Hematopoietic multipotent progenitor cell treated with erythropoietin and hydrocortisone succinate and interleukin-3 and kit ligand, for 4 days (in vitro differentiated cells): ENCODE results near the gene OR5AC2.

ENCODE experiments used
- DNase-seq: peaks from one replicate; pipeline ENCODE4 v3.0.0-alpha.2; 2015

The OR5AC2 gene, protein sequence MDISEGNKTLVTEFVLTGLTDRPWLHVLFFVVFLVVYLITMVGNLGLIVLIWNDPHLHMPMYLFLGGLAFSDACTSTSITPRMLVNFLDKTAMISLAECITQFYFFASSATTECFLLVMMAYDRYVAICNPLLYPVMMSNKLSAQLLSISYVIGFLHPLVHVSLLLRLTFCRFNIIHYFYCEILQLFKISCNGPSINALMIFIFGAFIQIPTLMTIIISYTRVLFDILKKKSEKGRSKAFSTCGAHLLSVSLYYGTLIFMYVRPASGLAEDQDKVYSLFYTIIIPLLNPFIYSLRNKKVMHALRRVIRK

DNA sequence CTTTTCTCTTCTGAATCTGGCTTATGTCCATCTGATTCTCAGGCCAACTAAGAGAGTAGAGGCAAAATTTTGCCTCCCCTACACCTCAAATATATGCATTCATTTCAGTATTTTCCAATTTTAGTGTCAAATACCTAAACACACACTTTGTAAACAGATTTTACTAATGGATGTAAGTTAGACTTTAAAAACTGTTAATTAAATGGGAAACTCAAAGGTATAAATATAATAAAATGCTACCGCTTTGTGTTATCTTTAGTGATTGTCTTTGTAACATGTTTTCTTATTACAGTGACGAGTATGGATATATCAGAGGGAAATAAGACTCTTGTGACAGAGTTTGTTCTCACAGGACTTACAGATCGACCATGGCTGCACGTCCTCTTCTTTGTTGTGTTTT is at the start of gene OR5AC2:
OR5AC2 (plus strand) TSS at position 301 of the 400 bp plus-strand sequence; CDS start at position 301, 0 bp downstream.
- DNase-seq, result no peak

DNA sequence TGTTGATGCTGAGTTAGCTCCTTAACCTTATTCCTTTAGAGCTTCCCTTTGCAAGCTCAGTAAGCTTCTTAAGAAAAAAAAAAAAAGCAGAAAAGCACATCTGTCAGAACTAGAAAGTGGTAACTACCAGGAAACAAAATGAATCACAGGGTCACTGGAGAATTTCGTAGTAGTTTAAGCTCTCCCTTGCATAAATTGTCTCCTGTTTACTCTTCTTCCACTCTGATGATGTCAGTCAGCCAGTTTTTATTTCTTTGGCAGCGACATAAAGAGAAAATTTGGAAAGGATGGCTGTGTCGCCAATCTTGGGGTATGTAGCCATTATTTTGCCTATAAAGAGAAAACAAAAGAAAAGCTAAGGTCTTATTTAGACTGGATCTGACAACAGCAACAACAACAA is 48.7 kb upstream of the OR5AC2 start:
- no peak for DNase-seq

DNA sequence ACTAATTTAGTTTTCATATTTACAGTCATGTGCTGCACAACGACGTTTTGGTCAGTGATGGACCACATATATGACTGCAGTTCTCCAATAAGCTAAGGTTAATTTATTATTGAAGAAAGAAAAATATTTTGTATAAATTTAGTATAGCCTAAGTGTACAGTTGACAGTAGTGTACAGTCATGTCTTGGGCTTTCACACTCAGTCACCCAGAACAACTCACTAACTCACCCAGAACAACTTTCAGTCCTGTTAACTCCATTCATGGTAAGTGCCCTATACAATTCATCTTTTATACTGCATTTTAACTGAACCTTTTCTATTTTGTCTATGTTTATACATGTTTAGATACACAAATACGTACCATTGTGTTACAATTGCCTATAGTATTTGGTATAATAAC is 48.1 kb upstream of the OR5AC2 start:
- DNase-seq, result no peak

DNA sequence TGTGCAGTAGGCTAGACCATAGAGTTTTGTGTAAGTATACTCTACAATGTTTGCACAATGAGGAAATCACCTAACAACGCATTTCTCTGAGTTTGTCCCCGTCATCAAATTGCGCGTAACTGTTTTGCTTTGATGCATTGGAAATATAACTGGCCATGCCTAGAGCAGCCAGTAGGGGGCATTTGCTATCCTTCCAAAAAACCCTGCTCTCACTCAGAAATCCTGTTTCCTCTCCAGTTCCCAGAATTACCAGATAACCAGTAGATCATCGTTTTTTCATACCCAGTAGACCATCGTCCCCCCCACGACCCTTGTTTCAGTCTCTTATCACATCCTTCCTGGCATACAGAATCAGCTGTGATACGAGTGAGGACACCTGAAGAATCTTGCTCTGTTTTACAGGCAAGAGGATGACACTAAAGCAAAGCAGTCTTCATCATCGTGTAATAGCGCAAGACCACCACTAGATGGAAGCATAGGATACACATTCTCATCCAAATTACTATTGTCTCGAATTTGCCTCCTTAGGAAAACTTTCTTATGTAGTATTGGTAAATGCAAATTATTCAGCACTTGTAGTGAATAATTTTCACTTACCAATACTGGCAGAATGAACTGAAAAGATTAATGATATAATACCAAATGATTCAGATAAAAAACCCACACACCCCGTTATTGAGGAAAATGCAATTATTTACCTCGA is 47.5 kb upstream of the OR5AC2 start:
- peak; percentile 89 for DNase-seq

DNA sequence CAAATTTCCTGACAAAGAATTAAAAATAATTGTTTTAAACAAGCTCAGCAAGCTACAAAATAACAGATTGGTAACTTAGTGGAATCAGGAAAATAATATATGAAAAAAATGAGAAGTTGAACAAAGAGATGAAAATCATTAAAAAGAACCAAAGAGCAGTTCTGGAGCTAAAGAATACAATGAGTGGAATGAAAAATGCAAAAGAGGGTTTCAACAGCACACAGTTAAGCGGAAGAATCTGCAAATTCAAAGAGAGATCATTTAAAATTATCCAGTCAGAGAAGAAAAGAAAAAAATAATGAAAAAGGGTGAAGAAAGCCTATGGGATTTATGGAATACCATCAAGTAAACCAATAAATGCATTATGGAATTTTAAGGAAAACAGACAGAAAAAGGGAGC is 45.6 kb upstream of the OR5AC2 start:
- DNase-seq, result no peak

DNA sequence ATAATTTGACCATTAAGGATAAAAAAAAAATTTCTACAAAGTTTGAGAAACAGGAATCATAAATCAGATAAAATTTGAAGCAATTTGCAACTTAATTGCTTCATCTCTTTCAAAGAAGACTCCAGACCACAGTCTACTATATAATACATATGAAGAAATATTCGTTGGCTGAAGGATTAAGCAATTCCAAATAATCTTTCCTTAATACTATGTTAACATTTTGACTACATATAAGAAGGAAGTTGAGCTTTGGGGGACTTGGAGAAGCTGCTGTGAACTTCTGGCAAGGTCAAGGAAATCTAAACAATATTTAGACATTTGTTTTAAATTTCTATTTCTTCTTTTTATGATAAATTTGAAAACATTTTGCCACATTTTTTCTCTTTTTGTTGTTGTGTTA is 38.4 kb upstream of the OR5AC2 start:
- DNase-seq, result peak; percentile 57

DNA sequence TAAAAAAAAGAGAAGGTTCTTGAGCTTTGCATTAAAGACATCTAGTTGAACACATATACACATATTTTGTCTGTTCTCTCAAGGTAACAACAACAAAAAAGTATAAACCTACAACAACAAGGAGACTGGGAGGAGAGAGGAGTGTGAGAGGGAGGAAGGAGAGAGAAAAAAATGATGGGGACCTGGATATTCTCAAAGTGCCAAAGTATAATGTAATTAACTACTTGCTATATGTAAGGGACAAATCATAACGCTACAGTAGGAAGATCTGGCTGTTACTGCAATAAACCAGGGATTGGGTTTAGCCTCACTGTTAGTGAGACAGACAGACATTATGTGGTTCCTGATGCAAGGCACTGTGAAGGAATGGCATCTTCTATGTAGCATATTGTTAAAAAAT is 37.7 kb upstream of the OR5AC2 start:
- DNase-seq, result no peak

DNA sequence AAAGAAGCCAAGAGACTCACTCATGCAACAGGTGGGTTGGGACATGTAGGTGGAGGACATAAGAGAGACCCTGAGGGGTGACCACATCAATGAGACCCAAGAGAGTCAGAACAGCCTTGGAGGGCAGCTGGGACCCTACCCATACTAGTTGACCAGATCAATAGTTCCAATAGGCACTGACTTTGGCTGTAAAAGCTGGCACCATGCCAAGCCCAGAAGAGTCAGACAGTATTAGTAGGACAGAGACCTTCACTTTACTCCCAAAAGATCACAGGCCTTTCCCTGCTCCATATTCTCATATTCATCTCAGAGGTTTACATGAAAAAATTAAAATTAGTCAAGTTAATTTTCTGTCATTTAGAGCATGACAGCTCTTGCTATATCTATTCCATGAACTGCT is 30.9 kb upstream of the OR5AC2 start:
- DNase-seq, result no peak

DNA sequence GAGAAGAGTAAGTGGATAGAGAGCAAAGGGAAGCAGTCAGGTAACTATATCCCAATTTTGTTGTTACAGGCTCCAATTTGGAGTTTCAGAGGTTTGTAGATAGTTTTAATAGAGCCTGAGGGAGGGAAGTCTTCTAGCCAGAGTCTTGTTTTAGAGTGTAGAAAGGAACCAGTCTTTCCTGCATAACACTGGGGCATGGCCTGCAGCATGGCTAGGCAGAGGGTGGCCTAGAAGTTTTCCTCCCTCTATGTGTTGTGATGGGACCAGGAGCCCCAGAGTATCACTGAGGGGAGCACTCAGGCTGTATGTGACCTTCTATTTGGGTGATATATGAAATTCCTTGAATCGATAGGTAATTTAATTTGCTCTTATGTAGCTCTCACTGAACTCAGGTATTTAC is 29.3 kb upstream of the OR5AC2 start:
- no peak for DNase-seq

DNA sequence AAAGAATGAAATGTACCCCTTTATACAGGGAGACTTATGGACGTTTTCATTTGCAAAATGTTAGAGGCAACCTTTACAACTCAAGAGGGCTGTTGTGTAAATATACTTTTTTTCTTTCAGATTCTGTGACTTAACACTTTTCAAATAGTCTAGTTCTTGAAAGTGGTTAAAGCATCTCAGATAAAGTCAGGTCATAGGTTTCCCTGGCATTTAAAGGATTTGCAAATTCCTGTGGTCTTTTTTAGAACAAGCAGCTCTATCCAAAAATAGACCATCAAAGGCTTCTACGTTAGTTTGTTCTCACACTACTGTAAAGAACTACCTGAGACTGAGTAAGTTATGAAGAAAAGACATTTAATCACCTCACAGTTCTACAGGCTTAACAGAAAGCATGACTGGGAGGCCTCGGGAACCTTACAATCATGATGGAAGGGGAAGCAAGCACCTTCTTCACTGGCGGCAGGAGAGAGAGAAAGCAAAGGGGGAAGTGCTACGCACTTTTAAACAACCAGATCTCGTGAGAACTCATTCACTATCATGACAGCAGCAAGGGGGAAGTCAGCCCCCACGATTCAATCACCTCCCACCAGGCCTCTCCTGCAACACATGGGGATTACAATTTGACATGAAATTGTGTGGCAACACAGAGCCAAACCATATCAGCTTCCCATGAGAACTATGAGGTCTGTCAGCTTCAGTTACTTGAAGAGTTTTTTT is 28.6 kb upstream of the OR5AC2 start:
- DNase-seq, result peak; percentile 37

DNA sequence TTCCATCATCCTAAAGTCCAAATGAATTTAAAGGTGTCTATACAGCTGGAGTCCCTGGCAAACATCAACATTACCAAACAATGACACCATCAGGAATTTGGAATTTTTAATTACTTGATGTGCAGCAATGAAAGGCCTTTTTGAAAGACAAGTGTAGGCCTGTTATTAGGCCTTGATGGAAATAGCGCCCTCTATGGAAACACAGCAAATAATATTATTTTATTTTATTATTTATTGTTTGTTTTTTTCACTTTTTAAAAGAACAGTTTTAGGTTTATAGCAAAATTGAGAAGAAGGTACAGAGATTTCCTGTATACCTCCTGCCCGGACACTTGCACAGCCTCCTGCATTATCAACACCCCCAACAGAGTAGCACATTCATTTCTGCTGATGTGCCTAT is 18.1 kb upstream of the OR5AC2 start:
- no peak for DNase-seq

DNA sequence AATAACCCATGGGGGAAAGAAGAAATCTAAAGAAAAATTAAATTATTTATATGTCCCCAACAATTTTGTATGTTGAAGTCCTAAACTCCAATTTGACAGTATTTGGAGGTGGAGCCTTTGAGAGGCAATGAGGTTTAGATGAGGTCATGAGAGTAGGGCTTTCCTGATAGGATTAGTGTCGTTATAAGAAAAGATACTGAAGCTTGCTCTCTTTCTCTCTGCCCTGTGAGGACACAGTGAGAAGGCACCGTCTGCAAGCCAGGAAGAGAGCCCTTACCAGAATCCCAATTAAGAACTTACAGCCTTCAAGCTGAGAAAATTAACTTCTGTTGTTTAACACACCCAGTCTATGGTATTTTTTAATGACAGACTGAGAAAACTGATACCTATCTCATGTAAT is 16.1 kb upstream of the OR5AC2 start:
- no peak for DNase-seq

DNA sequence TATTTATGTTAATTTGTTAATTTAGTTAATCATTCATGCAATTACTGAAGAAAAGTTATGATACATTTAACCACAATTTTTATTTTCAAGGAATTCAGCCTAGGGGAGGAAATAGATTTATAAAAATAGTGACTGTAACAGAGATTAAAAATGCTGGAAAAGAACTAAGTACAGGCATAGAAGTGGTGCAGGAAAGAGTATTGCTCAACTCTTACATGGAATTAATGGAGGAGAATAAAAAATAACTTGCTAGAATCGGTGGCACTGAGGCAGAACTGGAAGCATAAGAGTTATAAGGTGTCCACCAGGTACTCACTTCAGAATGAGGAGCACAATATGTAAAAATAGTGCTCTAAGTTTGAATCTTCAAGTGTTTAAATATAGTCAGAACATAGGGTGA is 13.5 kb upstream of the OR5AC2 start:
- no peak for DNase-seq

DNA sequence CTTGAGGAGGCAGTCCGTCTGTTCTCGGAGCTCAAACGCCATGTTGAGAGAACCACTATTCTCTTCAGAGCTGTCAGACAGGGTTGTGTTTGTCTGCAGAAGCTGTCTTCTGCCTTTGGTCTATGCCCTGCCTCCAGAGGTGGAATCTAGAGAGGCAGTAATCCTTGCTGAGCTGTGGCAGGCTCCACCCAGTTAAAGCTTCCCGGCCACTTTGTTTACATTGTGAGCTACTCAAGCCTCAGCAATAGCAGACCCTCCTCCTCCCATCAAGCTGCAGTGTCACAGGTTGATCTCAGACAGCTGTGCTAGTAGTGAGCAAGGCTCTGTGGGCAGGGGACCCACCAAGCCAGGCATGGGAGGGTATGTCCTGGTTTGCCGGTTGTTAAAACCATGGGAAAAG is 8.9 kb downstream of the OR5AC2 start:
- DNase-seq, result no peak

DNA sequence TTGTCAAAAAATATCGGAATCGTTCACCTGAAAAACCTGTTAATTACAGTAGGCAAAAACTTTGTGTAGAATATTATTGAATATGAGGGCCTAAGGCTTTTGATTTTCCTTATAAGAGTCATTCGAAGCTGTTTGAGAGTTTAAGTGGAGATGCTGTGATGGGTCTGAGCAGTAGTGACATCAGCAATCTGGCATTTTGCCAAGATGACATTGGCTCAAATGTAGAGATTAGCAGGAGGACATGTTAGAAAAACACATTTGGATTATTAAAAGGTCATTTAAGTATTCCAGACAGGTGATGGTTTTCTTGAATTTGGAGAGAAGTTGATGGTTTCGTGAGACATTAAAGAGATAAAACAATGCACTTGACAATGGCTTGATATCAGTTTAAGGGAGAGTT is 12.9 kb downstream of the OR5AC2 start:
- no peak for DNase-seq

DNA sequence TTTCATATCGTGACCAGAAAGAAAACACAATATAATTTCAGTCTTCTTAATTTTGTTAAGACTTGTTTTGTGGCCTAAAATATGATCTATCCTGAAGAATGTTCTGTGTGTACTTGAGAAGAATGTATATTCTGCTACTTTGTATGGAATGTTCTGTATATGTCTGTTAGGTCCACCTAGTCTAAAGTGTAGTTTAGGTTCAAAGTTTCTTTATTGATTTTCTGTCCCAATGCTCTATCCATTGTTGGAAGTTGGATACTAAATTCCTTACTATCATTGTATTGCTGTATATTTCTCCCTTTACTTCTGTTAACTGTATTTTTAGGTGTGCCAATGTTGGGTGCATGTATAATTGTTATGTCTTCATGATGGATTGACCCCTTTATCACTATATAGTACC is 21.2 kb downstream of the OR5AC2 start:
- DNase-seq, result no peak

DNA sequence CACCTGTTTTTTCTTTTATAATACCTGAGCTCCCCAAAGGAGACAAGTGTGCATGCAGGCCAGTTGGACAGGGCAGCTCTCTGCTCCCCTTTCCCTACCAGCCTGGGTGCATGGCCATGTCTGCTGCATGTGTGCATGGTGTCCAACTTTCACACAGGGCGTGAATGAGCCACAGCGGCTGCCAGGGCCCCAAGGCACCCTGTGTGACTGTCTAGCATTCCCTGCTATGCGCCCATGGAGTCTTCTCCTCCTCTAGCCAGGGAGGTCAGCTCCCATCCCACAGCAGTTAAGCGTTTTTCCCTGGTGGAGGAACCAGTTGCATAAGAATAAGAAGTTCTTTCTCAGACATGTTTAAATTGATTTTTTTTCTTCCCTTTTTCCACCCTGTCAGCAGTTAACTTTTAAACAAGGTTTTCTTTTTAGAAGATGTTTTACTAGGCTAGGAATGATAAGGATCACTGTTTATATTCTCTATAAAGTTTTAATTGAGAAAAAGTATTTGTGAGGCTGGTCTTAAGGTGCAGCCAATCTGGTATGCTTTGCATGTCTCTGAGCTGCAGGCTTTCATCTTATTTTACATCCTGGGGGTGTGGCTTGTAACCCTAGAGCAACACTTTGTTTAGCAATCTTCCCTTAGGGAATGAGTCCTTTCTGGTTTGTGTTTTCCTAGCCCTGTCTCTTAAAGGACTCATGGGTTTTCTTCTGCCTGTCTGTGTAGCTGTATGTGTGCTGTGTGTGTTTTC is 23.0 kb downstream of the OR5AC2 start:
- no peak for DNase-seq

DNA sequence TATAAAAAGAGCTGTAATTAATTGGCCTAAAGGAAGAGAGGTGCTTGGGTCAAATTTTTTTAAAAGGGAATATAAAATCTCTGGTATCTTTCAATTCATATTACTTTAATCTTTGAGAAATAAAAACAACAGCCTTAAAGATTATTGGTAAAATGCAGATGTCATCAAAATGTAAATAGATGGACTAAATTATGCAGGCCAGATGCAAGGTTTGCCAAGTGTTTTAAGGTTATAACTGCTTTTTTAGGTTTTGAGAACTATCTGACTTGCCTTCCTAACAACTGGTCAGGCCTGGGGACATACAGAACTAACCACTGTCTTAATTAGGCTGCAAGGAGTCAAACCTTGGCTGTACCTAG is 23.6 kb downstream of the OR5AC2 start:
- no peak for DNase-seq

DNA sequence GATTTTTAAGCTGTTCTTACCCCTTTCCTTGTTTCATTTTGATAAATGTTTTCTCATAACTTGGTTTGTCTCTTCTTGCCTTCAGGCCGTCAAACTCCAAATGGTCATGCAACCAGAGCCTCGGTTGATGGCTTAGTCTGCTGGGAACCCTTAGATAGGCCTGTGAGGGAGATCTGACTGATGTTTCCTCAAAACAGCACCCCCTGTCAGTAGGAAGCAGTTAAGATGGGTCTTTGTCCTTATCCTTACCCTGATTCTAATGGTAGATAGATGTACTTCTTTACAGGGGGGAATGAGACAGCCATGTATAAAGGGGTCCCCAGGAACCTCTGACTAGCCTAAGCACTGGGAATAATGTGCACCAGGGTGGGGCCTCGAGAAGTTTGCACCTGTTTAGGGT is 27.3 kb downstream of the OR5AC2 start:
- DNase-seq, result no peak

DNA sequence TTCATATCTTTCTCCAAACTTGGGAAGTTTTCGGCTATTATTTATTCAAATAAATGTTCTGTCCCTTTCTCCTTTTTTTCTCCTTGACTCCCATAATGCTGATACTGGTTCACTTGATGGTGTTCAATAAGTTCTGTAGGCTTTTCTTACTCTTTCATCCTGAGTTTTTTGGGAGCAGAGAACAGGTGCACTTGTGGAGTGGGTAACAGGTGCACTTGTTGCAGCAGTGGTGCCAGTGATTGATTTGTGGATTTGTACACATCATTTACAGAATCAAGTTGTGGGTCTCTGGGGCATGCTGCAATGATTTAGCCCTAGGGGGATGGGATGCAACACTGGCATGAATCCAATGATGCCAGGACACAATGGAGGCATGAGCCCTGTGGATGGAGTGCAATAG is 28.7 kb downstream of the OR5AC2 start:
- no peak for DNase-seq

DNA sequence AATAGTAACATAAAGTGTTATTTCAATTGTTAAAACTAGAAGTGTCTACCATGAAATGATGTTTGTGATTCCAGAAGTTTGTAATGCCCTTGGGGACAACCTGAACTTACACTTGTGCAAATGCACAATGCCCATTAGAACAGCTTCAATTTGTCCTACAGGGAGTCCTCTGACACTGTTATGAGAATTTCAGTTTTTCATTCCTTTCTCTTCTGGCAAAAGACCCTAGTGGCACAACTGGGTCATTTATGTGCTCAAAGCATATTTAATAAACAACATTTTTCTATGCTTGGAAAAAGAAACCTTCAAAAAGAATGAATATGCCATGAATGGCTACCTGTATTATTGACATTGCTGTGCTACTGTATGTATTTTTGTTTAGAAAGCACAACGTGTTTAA is 43.4 kb downstream of the OR5AC2 start, which contains the start of gene OR5H1:
OR5H1 (plus strand) TSS at position 301 of the 400 bp plus-strand sequence. CDS start 1,977 bp downstream, outside the sequence.
- DNase-seq, result no peak

DNA sequence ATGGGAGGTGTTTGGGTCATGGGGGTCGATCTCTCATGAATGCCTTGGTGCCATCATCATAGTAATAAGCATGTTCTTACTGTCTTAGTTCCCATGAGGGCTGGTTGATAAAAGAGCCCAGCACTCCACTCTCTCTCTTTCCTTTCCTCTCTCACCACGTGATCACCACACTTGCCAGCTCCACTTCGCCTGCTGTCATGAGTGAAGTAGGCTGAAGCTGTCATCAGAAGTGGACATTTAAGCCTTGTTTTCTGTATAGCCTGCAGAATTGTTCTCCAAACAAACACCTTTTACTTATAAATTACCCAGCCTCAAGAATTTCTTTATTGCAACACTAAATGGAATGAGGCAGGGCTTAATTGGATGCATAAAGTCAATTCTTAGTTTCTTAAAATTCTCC is 49.7 kb downstream of the OR5AC2 start:
- no peak for DNase-seq
